HCEC 1CT (cell line): Measurements from ENCODE around the gene RIMS1.

Source experiments
- DNase-seq: peaks from one replicate; pipeline ENCODE4 v3.0.0-alpha.2; 2017

The RIMS1 gene

DNA sequence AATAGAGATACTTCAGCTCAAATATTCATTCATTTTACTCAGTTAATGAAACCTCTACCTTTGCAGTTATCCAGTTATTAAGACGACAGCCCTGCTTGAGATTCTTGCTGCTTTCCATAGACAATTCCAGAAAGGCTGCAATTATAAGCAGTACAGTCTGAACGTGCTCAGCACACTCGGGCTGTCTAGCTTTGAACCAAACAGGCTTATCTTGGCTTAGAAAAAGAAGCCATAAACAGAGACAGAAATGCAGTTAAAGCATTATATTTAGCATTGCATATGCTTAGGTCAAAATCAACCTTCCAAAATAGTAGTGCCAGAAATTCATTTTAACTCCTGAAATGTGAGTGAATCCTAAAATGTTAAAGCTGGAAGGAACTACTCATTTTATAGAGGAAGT is 531.4 kb downstream of the RIMS1 start:
- no peak for DNase-seq

DNA sequence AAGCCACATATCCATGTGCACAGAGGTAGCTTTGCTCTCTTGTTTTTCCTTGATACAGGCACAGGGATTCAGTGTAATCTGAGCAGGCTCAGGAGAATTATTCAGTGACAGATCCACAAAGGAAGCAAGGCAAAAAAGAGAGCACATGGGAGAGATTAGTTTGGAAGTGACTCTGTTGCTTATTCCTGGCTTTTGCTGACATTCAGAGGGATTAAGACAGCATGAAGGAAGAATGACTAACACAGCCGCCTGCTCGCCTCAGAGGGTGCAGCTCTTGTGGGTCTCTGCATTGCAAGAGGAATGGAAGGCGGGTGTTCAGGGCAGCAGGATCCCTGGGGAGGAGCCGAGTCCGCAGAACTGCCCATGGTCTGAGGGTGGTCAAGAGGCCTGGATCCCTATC is 532.1 kb downstream of the RIMS1 start:
- peak; percentile 96 for DNase-seq

DNA sequence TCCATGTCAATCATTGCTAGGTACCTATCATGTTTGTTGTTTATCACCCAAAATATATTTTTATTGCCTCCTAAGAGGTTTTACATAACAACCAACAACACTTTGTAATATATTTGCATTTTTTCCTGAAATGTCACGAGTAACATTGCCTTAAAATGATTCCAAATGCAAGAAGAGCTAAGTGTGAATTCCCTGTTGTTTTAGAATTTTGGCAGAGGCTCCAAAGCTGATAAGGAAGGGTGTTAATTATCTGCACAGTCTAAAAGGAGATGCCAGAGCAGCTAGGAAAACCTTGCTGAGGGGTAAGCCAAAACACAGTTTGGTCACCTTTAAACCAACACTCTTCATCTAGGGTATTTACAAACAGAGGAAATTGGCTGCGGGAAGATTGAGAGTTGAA is 533.6 kb downstream of the RIMS1 start:
- DNase-seq, result no peak

DNA sequence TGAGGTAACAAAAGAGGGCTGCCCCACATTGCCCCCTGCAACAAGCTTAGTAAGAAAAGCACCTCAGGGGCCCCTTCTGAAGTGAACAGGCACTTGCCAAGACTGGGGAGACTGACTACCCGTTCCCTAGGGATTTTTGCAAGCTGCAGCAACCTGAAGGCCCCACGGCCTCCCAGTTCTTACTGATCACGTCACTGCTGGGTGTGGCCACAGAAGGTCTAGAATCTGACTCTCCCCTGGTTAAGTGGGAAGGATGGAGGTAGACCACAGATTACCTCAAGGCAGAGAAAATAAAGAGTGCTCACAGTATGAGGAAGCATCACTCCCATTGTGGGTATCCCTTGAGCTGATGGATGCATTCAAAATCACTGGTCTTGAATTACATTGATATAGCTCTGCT is 534.1 kb downstream of the RIMS1 start:
- DNase-seq, result no peak

DNA sequence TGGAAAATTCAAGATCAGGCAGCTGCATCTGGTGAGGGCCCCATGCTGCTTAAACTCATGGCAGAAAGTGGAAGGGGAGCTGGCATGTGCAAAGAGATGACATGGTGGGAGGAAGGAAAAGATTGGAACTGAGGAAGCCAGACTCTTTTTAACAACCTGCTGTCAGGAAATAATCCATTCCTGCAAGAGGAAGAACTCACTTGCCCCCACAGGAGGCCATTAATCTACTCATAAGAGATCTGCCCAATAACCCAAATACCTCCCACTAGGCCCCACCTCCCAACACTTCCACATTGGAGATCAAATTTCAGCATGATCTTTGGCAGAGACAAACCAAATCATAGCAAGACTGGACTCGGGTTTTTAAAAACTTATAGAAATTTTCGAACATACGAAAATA is 535.0 kb downstream of the RIMS1 start:
- peak; percentile 18 for DNase-seq

DNA sequence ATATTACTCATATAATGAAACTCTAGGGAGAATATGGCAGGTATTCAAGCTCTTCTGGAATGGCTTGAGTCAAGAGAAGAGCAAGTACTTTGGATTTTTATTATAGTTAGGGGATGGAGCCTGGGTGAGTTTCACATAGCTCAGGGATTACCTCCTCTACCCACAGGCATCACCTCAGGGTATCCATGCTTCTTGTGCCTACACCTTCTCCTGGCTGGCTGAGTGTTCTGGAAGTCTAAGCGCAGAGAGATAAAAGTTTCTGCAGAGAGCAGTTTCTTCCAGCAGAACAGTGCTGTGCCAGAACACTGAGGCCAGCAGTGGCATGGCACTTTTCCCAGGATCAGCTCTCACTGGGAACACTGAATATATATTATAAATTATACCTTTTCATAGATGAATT is 535.8 kb downstream of the RIMS1 start:
- DNase-seq, result peak; percentile 23

DNA sequence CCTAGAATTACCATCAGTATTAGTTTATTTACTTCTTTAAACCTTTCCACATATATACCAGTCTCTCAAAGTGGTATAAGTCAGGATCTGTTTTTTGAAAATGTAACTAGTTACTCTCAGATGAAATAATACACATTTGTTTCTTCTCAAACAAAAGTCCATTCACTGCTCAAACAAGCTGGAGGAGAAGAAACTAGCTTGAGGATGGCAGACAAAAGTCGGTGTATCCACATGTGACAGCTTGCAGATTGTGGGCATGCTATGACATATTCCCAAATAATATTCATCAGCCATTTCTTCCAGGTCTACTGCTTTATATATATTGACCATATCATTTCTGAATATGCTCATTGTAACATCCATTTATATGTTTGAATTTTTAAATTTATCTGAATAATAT is 538.1 kb downstream of the RIMS1 start:
- DNase-seq, result no peak

DNA sequence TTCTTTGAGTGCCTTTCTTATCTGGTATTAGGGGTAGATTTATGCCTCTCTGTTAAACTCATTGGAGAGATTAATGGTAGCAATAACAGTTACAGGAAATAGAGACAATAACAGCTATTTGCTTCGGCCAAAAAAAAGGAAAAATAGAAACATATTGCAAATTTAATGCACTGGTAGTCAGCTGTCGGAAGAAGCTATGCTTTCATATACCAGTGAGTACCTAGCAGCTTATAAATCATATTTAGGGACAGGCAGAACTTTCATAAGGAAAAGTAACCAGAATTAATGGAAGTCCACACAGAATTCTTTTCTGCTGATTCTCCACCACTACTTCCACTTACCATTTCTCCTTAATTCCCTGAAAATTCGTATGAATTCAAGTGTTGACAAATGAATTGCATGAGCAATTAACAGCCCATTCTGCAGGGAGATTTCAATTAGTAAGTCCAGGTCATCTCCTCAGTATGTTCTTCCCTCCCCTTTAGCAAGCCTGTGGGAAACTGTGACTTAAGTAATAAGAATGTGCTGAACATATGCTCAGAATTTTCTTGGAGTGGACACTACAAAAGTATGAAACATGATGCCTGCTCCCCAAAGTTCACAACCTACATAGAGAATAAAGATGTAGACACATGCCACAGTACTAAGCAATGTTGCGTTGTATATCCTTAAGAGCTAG is 538.8 kb downstream of the RIMS1 start:
- peak; percentile 96 for DNase-seq

DNA sequence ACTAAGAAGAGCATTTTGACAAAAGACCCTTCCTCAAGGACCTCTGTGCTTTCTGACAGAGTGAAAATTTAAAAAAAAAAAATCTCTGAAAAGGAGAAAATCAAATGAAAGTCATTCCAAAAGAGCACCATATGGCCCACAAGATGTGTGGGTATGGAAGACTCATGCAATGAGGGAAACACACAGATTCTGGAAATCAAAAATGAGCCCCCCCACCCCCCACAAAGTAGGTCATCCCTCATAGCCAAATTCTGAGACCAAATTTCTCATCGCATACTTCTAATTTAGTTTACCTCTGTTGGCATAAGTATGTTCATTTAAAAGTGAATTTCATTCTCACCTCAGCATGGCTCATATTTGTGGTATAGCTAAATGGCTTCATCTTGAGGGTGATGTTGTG is 554.3 kb downstream of the RIMS1 start:
- DNase-seq, result no peak

DNA sequence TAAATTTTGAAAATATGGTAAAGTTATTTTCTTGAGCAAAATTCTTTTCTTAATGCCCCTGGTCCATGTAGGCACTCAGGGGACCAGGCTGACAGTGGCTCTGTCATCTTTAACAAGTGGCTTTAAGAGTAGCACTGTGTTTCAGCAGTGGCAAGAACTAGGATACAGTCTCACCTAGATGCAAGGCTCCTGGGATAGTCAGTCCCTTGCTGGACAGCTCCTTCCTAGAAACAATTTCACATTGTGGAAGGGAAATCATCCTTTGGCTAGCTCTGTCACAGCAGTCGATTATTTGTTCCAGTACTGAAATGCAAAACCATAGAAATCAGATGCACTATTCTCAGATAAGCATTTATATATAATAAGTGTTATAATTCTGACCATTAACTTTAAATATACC is 560.1 kb downstream of the RIMS1 start:
- DNase-seq, result no peak
